Measurements from ENCODE around the gene ZNF664. TPM values are rescaled to one million over a fixed set of nuclear protein-coding genes. Genes with fewer than 3 reads are reported as not detected.
A peak's percentile ranks its signal among the peaks of the same experiment; 100 is the strongest.

ZNF664 gene
- total and polyA plus RNA-seq, 2 of the 8 experiments (the other 6 are each of a cell fraction or from before 2014, with no cell fraction given), result 22.8 to 51.4 TPM

DNA sequence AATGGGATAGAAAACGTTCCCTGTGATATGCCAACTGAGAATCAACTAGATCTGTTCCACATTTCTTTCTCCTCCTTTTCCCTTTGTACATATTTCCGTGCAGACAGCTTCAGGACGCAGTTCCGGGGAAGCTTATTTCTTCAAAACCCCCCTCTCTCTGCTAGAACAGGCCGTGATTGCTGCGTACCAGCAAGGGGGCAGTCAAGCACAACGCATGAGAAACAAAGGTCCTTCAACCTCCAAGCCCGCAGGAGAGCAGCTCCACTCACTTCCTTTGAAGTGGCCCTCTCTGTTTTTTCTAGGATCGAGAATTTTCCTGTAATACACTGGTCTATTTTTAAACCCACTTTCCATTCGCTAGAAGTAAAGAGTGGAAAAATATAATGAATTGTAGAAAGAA is 80.8 kb downstream of the ZNF664 start:
- no peak overlapping the region for H4K5ac ChIP-seq (ENCODE audit: insufficient read length, low read depth, low read length)
- H2AFZ ChIP-seq (ENCODE audit: low read length), result peak overlapping the region; percentile 92; the same call in 1 of the 2 replicates
- no peak overlapping the region for H3K27ac ChIP-seq (ENCODE audit: low read depth, low read length)
- no peak overlapping the region for H3K4me2 ChIP-seq (ENCODE audit: insufficient read depth in 1 of 2, low read depth in 2 of 2, low read length in 2 of 2)
- no peaks in the 10 kb centered on the region for H3K79me2 ChIP-seq (ENCODE audit: control insufficient read depth in 1 of 2, insufficient read depth in 2 of 2, low read length in 2 of 2)
- no peak overlapping the region for H3K4me3 ChIP-seq (ENCODE audit: extremely low read depth in 1 of 4, insufficient read depth in 2 of 4, low read depth in 3 of 4, low read length in 4 of 4)
- no peaks in the 10 kb centered on the region for H3K27me3 ChIP-seq (replicated peaks in 1 of 4; ENCODE audit: control insufficient read depth in 3 of 4, extremely low read depth in 1 of 4, insufficient read depth in 3 of 4, low read length in 3 of 4)
- H3K23me2 ChIP-seq (ENCODE audit: low read depth, low read length), result no peaks in the 10 kb centered on the region
- no peak overlapping the region for H3K4ac ChIP-seq (replicated peaks; ENCODE audit: insufficient read length, low read depth, low read length)
- POLR2A ChIA-PET (ENCODE audit: partially characterized antibody), result interaction anchor here (0.9 to 1.7 kb wide), 4 partner anchors 10 to 268 kb away, joined by 3 to 6 read pairs (median 4); no protein-coding TSS in a partner anchor
- CTCF ChIA-PET (ENCODE audit: partially characterized antibody), result interaction anchor here (0.6 to 6.2 kb wide), 53 partner anchors 8 to 484 kb away, joined by 3 to 78 read pairs (median 5); partner anchors contain the start of gene RFLNA
- H2AK5ac ChIP-seq (ENCODE audit: low read depth, low read length), result no peak overlapping the region
- H2BK15ac ChIP-seq (ENCODE audit: low read length), result no peak overlapping the region
- no peak overlapping the region for H4K8ac ChIP-seq (ENCODE audit: extremely low read depth, insufficient read depth, low read length)
- no peaks in the 10 kb centered on the region for H3K79me1 ChIP-seq (ENCODE audit: low read depth, low read length)
- H3K56ac ChIP-seq (replicated peaks; ENCODE audit: insufficient read length, low read depth, low read length), result no peak overlapping the region
- H2BK20ac ChIP-seq (ENCODE audit: low read length), result peak overlapping the region; percentile 96; the same call in 1 of the 2 replicates
- peak overlapping the region; percentile 80; the same call in 1 of the 2 replicates for H2BK12ac ChIP-seq (ENCODE audit: low read depth, low read length)
- 46% methylated on average over 10 of the region's 10 CpGs; no CpG with 5 or more reads in 1 of the 2 experiments for WGBS, 2 experiments (ENCODE audit: extremely low coverage in 1 of 2, insufficient coverage in 1 of 2, insufficient read length in 1 of 2, insufficient replicate concordance in 2 of 2, low coverage in 1 of 2, low lambda C conversion rate in 2 of 2, missing lambda C conversion rate in 1 of 2)
- H3K23ac ChIP-seq (ENCODE audit: insufficient read length), result no peak overlapping the region
- no peak overlapping the region for H3K9ac ChIP-seq (replicated peaks in 1 of 4; ENCODE audit: extremely low read depth in 1 of 4, low read depth in 3 of 4, low read length in 3 of 4)
- H3K4me1 ChIP-seq (replicated peaks in 1 of 4; ENCODE audit: control insufficient read depth in 3 of 4, insufficient read depth in 4 of 4, low read length in 3 of 4), result no peaks in the 10 kb centered on the region
- H3K14ac ChIP-seq (ENCODE audit: insufficient read length), result no peak overlapping the region
- DNase-seq (ENCODE audit: low read depth in 1 of 2, low spot score in 2 of 2) (peak; percentile 61 to 63), FAIRE-seq (peak; percentile 65)
- peak overlapping the region; percentile 66; the same call in 1 of the 2 replicates for H3K18ac ChIP-seq (ENCODE audit: extremely low read depth, low read length)
- H3K9me3 ChIP-seq (ENCODE audit: insufficient read depth in 2 of 2, low read depth in 1 of 2, low read length in 1 of 2), result 0 out of 4 replicates have a peak, but pooled peaks cover 0 to 3% of the 10 kb centered on the region in 2 experiments
- no peaks in the 10 kb centered on the region for H4K20me1 ChIP-seq (replicated peaks in 1 of 2; ENCODE audit: control insufficient read depth in 1 of 2, insufficient read depth in 2 of 2, low read length in 2 of 2)
- peak overlapping the region; percentile 6 for H4K91ac ChIP-seq (replicated peaks; ENCODE audit: insufficient read length, low read length)
- H2BK120ac ChIP-seq (replicated peaks; ENCODE audit: low read depth, low read length), result no peak overlapping the region
- no peaks in the 10 kb centered on the region for H3K36me3 ChIP-seq (ENCODE audit: control insufficient read depth in 2 of 4, insufficient read depth in 4 of 4, low read length in 3 of 4)
- no peak overlapping the region for H2BK5ac ChIP-seq (ENCODE audit: low read depth, low read length)
- TF ChIP-seq, protein P1, sequence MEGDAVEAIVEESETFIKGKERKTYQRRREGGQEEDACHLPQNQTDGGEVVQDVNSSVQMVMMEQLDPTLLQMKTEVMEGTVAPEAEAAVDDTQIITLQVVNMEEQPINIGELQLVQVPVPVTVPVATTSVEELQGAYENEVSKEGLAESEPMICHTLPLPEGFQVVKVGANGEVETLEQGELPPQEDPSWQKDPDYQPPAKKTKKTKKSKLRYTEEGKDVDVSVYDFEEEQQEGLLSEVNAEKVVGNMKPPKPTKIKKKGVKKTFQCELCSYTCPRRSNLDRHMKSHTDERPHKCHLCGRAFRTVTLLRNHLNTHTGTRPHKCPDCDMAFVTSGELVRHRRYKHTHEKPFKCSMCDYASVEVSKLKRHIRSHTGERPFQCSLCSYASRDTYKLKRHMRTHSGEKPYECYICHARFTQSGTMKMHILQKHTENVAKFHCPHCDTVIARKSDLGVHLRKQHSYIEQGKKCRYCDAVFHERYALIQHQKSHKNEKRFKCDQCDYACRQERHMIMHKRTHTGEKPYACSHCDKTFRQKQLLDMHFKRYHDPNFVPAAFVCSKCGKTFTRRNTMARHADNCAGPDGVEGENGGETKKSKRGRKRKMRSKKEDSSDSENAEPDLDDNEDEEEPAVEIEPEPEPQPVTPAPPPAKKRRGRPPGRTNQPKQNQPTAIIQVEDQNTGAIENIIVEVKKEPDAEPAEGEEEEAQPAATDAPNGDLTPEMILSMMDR (IDR thresholded peaks at IDR 0.05; ENCODE audit: control extremely low read depth in 1 of 3, insufficient read depth in 1 of 3, low read depth in 1 of 3, low read length in 3 of 3), result peak; percentile 75 to 83 (median 80)
- TF ChIP-seq KDM4A (IDR thresholded peaks at IDR 0.05; ENCODE audit: low read depth, low read length, severe bottlenecking), result no peak
- TF ChIP-seq YY1 (IDR thresholded peaks at IDR 0.05; ENCODE audit: low read depth, low read length), result 0 out of 2 replicates have a peak, but pooled peaks have one; percentile 28
- 0 out of 2 replicates have a peak, but pooled peaks have one; percentile 2 for TF ChIP-seq CEBPB (IDR thresholded peaks at IDR 0.05; ENCODE audit: low read depth, low read length)
- TF ChIP-seq JUND (IDR thresholded peaks at IDR 0.05; ENCODE audit: low read length), result 0 out of 2 replicates have a peak, but pooled peaks have one; percentile 27
- peak; percentile 98 to 99 for TF ChIP-seq RAD21 (IDR thresholded peaks at IDR 0.05 in 1 of 2, conservative IDR thresholded peaks at IDR 0.05 in 1 of 2; ENCODE audit: low read depth in 2 of 2, low read length in 2 of 2)
- TF ChIP-seq PHF8 (conservative IDR thresholded peaks at IDR 0.05; ENCODE audit: low read depth, low read length), result no peak
